Neuron (in vitro differentiated cells): ENCODE data around the gene GTF2A1.

ENCODE experiments used
- H2AFZ ChIP-seq: one replicate; pipeline ENCODE4 v1.6.1; 2013; ENCODE audit warnings: low read depth, mild to moderate bottlenecking, inconsistent platforms, low read length, moderate library complexity
- H3K27me3 ChIP-seq: one replicate; pipeline ENCODE4 v1.6.1; 2013; ENCODE audit warnings: low read length; ENCODE audit not compliant: insufficient read depth
- H3K36me3 ChIP-seq: one replicate; pipeline ENCODE4 v1.6.1; 2013; ENCODE audit warnings: low read length; ENCODE audit not compliant: insufficient read depth
- H3K4me1 ChIP-seq: one replicate; pipeline ENCODE4 v1.6.1; 2013; ENCODE audit warnings: low read length; ENCODE audit not compliant: insufficient read depth
- H3K4me3 ChIP-seq: 2 replicates; pipeline ENCODE4 v1.5.1; 2013; ENCODE audit warnings: mild to moderate bottlenecking, low read length, moderate library complexity
- H3K9me3 ChIP-seq: one replicate; pipeline ENCODE4 v1.6.1; 2013; ENCODE audit warnings: low read length

GTF2A1 gene

DNA sequence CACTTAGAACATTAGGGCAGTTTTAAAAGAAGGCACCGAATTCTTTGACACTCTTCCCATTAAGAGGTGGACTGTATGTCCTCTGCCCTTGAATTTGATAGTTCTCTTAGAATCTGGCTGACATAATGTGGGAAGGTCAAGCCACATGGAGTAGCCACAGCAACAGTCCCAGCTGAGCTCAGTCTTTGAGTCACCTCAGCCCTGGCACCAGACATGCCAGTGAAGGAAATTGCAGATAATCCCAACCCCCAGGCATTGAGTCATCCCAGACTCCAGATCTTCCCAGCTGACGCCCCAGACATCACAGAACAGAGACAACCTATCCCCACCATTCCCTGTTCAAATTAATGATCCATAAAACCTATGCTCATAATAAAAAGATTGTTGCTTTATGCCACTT is 83.4 kb downstream of the GTF2A1 start:
- no peaks in the 10 kb centered on the region for H3K27me3 ChIP-seq
- no peaks in the 10 kb centered on the region for H3K9me3 ChIP-seq
- no peaks in the 10 kb centered on the region for H3K36me3 ChIP-seq
- H3K4me1 ChIP-seq = no peaks in the 10 kb centered on the region
- H2AFZ ChIP-seq = no peak overlapping the region
- no peak overlapping the region for H3K4me3 ChIP-seq

GRCh38 chr14:81133400-81133799 is 87.4 kb downstream of the GTF2A1 start:
- H3K36me3 ChIP-seq = no peaks in the 10 kb centered on the region
- no peak overlapping the region for H2AFZ ChIP-seq
- no peaks in the 10 kb centered on the region for H3K4me1 ChIP-seq
- H3K4me3 ChIP-seq = no peak overlapping the region
- H3K27me3 ChIP-seq = no peaks in the 10 kb centered on the region
- H3K9me3 ChIP-seq = no peaks in the 10 kb centered on the region

GRCh38 chr14:81132468-81132867 is 88.3 kb downstream of the GTF2A1 start:
- H3K27me3 ChIP-seq = no peaks in the 10 kb centered on the region
- H2AFZ ChIP-seq = no peak overlapping the region
- H3K36me3 ChIP-seq = no peaks in the 10 kb centered on the region
- no peaks in the 10 kb centered on the region for H3K9me3 ChIP-seq
- no peaks in the 10 kb centered on the region for H3K4me1 ChIP-seq
- H3K4me3 ChIP-seq = no peak overlapping the region

GRCh38 chr14:81129242-81129641 is 91.5 kb downstream of the GTF2A1 start:
- H3K4me1 ChIP-seq = no peaks in the 10 kb centered on the region

GRCh38 chr14:81127785-81128184 is 93.0 kb downstream of the GTF2A1 start:
- Histone ChIP-seq H3K27me3 (no peaks in the 10 kb centered on the region), H3K36me3 (no peaks in the 10 kb centered on the region), H2AFZ (no peak overlapping the region), H3K4me1 (no peaks in the 10 kb centered on the region), H3K9me3 (peaks cover 7% of the 10 kb centered on the region), H3K4me3 (no peak overlapping the region)

More at GRCh38 chr14:81129242-81129641, 91.5 kb downstream of the GTF2A1 start:
- Histone ChIP-seq H3K9me3 (peaks cover 7% of the 10 kb centered on the region), H2AFZ (no peak overlapping the region), H3K27me3 (no peaks in the 10 kb centered on the region), H3K4me3 (no peak overlapping the region), H3K36me3 (no peaks in the 10 kb centered on the region)

DNA sequence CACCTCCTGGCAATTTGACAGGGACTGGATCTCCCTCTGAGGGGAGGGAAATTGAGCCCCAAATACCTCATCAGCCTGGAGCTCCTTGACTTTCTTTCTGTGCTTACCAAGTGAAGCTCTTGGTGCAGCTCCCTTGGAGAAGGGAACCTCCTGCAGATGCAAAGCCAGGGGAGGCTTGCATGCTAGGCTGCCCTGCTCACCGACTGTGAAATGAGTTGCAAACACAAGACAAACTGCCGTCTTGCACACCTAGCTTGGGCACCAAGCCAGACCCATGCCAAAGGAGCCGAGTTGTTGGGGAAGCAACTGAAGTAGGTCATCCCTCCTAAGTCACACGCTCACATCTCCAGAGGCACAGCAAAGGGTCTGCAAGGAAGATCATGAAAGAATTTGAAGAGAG is 95.2 kb downstream of the GTF2A1 start:
- H3K4me3 ChIP-seq = no peak overlapping the region
- no peak overlapping the region for H2AFZ ChIP-seq
- H3K9me3 ChIP-seq = peaks cover 7% of the 10 kb centered on the region
- H3K27me3 ChIP-seq = no peaks in the 10 kb centered on the region
- H3K4me1 ChIP-seq = no peaks in the 10 kb centered on the region
- no peaks in the 10 kb centered on the region for H3K36me3 ChIP-seq
